GM21576 (cell line): ENCODE results near the gene NOC4L.
"Not testable (repeated sequence)": the region's sequence is repeated elsewhere in the genome, so short reads cannot be mapped to it uniquely, and the experiment has no call there.

Experiments
- ATAC-seq: cut with Tn5 transposase; IDR thresholded peaks from one replicate; pipeline ENCODE4 v1.9.1; 2021; ENCODE audit warnings: mild to moderate bottlenecking, moderate library complexity; ENCODE audit not compliant: unreplicated experiment

The NOC4L gene

GRCh38 chr12:132123970-132124765 is 20.1 kb upstream of the NOC4L start:
- no peak for ATAC-seq

- ATAC-seq, result no peak
Measured at GRCh38 chr12:132124766-132125425, 19.4 kb upstream of the NOC4L start.

GRCh38 chr12:132125736-132126135 is 18.5 kb upstream of the NOC4L start:
- ATAC-seq, result no peak

- no peak for ATAC-seq
Measured at GRCh38 chr12:132127041-132127440, 17.2 kb upstream of the NOC4L start.

- no peak for ATAC-seq
Measured at GRCh38 chr12:132129007-132129406, 15.2 kb upstream of the NOC4L start.

- no peak for ATAC-seq
Measured at GRCh38 chr12:132130690-132131089, 13.6 kb upstream of the NOC4L start.

- ATAC-seq, result no peak
Measured at GRCh38 chr12:132131229-132131628, 13.0 kb upstream of the NOC4L start.

GRCh38 chr12:132131952-132132351 is 12.3 kb upstream of the NOC4L start:
- ATAC-seq, result no peak

GRCh38 chr12:132132609-132133430 is 11.4 kb upstream of the NOC4L start:
- ATAC-seq, result no peak

- no peak for ATAC-seq
Measured at GRCh38 chr12:132133952-132134652, 10.2 kb upstream of the NOC4L start.

- ATAC-seq, result not testable (repeated sequence)
Measured at GRCh38 chr12:132134653-132135183, 9.5 kb upstream of the NOC4L start.

- ATAC-seq, result not testable (repeated sequence)
Measured at GRCh38 chr12:132136226-132136625, 8.0 kb upstream of the NOC4L start.

- ATAC-seq, result no peak
Measured at GRCh38 chr12:132137483-132138125, 6.7 kb upstream of the NOC4L start.

- ATAC-seq, result no peak
Measured at GRCh38 chr12:132138941-132139871, 5.1 kb upstream of the NOC4L start.

GRCh38 chr12:132139912-132140311 is 4.3 kb upstream of the NOC4L start:
- ATAC-seq, result no peak

GRCh38 chr12:132140501-132140900 is 3.8 kb upstream of the NOC4L start:
- ATAC-seq, result no peak

GRCh38 chr12:132140918-132141841 is 3.1 kb upstream of the NOC4L start:
- ATAC-seq, result no peak
